DND-41 (cell line): ENCODE results near the gene NCOA4.
"Not testable (repeated sequence)": the region's sequence is repeated elsewhere in the genome, so short reads cannot be mapped to it uniquely, and the experiment has no call there.

Source experiments
- ATAC-seq: fragments of 200-7000 bp; cut with Tn5 transposase; 3 replicates; pipeline ENCODE4 v1.9.1; 2021; ENCODE audit warnings: low read depth; ENCODE audit not compliant: insufficient read depth
- DNase-seq: peaks from one replicate; pipeline ENCODE4 v3.0.0-alpha.2; 2020
- H2AFZ ChIP-seq: 2 replicates; pipeline ENCODE4 v1.6.0; 2012; ENCODE audit warnings: low read depth, low read length
- H3K27ac ChIP-seq: 2 replicates; pipeline ENCODE4 v1.5.1; 2012; ENCODE audit warnings: low read length, inconsistent platforms
- H3K27me3 ChIP-seq: fragments of 200-600 bp; sonication (generic); 2 replicates; pipeline ENCODE4 v1.6.0; 2012; ENCODE audit warnings: low read length, mild to moderate bottlenecking, inconsistent platforms; ENCODE audit not compliant: insufficient read depth, poor library complexity
- H3K36me3 ChIP-seq: 2 replicates; pipeline ENCODE4 v1.5.1; 2012; ENCODE audit warnings: low read length, inconsistent platforms; ENCODE audit not compliant: insufficient read depth
- H3K4me1 ChIP-seq: 2 replicates; pipeline ENCODE4 v1.5.1; 2012; ENCODE audit warnings: mild to moderate bottlenecking, low read length; ENCODE audit not compliant: insufficient read depth
- H3K4me2 ChIP-seq: 2 replicates; pipeline ENCODE4 v1.6.0; 2012; ENCODE audit warnings: mild to moderate bottlenecking, moderate library complexity, low read length, inconsistent platforms; ENCODE audit not compliant: insufficient read depth
- H3K4me3 ChIP-seq, 2 experiments: fragments of 200-600 bp in 1 of 2; shearing (Covaris generic) in 1 of 2; 2 replicates each; pipeline ENCODE4 v1.5.1; 2012 to 2016; ENCODE audit warnings: inconsistent platforms in 2 of 2, low read length in 2 of 2, mild to moderate bottlenecking in 2 of 2, low read depth in 1 of 2, moderate library complexity in 1 of 2
- H3K79me2 ChIP-seq: 2 replicates; pipeline ENCODE4 v1.6.0; 2012; ENCODE audit warnings: low read length, inconsistent platforms; ENCODE audit not compliant: insufficient read depth
- H3K9ac ChIP-seq: 2 replicates; pipeline ENCODE4 v1.6.0; 2012; ENCODE audit warnings: low read depth, mild to moderate bottlenecking, inconsistent platforms, low read length, moderate library complexity
- H3K9me3 ChIP-seq: 2 replicates; pipeline ENCODE4 v1.5.1; 2012; ENCODE audit warnings: low read length, moderate library complexity, mild to moderate bottlenecking, inconsistent platforms; ENCODE audit not compliant: insufficient read depth, severe bottlenecking
- H4K20me1 ChIP-seq: 2 replicates; pipeline ENCODE4 v1.6.0; 2012; ENCODE audit warnings: low read length; ENCODE audit not compliant: insufficient read depth
- CTCF ChIP-seq: IDR thresholded peaks from 2 replicates; pipeline ENCODE4 v1.5.1; 2012; ENCODE audit warnings: borderline replicate concordance, low read length, moderate library complexity, mild to moderate bottlenecking; ENCODE audit not compliant: poor library complexity, severe bottlenecking; ENCODE audit errors: extremely low read depth
- EZH2 ChIP-seq: IDR thresholded peaks from 3 replicates; pipeline ENCODE4 v1.6.1; 2012; ENCODE audit warnings: borderline replicate concordance, low read depth, mild to moderate bottlenecking, moderate library complexity, low read length, inconsistent platforms; ENCODE audit not compliant: severe bottlenecking

NCOA4 gene

DNA sequence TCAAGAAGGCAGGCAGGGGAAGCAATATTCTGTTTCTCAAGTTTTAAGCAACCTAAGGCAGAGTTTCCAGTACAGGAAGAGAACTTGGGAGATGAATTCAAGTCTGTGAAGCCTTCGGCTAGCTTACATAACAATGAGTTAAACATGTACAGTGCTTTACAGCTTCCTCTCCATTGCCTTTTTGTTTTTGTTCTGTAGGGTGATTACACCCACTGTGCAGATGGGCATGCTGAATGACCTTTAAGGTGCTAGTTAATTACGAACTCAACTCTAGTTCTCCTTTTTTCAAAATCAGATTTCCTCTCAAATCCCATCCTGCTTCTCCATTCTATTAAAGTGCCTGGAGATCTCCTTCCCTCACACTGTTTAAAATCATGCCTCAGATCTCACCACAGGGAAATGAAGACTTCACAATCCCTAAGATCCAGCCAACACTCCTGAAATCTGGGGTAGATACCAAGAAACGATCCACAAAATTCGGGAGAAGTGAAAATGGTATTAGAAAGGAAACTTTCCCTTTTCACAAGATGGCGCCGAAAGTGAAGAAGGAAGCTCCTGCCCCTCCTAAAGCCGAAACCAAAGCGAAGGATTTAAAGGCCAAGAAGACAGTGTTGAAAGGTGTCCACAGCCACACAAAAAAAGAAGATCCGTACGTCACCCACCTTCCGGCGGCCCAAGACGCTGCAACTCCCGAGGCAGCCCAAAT lies 32.5 kb upstream of the NCOA4 start:
- DNase-seq, result no peak
- ATAC-seq, result no peak
- Histone ChIP-seq H3K9me3 (no peaks in the 10 kb centered on the region), H2AFZ (no peak overlapping the region), H3K36me3 (no peaks in the 10 kb centered on the region), H3K27ac (no peak overlapping the region), H3K27me3 (no peaks in the 10 kb centered on the region), H3K4me1 (no peaks in the 10 kb centered on the region), H3K79me2 (no peaks in the 10 kb centered on the region), H3K4me3 (no peak overlapping the region), H4K20me1 (no peaks in the 10 kb centered on the region), H3K9ac (no peak overlapping the region), H3K4me2 (no peak overlapping the region)
- TF ChIP-seq EZH2 (no peak), CTCF (no peak)

- H3K9ac ChIP-seq, result no peak overlapping the region
- no peaks in the 10 kb centered on the region for H3K4me1 ChIP-seq
- ATAC-seq (no peak), DNase-seq (no peak)
- no peak overlapping the region for H3K4me2 ChIP-seq
- no peak overlapping the region for H2AFZ ChIP-seq
- H3K36me3 ChIP-seq, result no peaks in the 10 kb centered on the region
- H3K4me3 ChIP-seq, result no peak overlapping the region
- TF ChIP-seq CTCF (no peak), EZH2 (no peak)
- H4K20me1 ChIP-seq, result no peaks in the 10 kb centered on the region
- no peak overlapping the region for H3K27ac ChIP-seq
- no peaks in the 10 kb centered on the region for H3K27me3 ChIP-seq
- no peaks in the 10 kb centered on the region for H3K79me2 ChIP-seq
- no peaks in the 10 kb centered on the region for H3K9me3 ChIP-seq
Measured at GRCh38 chr10:46060706-46061105, 30.3 kb upstream of the NCOA4 start.

DNA sequence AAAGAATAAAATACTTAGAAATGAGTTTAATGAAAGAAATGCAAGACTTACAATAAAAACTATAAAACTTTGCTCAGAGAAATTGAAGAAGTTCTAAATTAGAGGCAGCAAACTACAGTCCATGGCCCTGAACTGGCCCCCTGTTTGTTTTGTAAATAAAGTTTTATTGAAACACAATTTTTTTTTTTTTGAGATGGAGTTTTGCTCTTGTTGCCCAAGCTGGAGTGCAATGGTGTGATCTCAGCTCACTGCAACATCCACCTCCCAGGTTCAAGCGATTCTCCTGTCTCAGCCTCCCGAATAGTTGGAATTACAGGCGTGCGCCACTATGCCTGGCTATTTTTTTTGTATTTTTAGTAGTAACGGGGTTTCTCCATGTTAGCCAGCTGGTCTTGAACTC lies 27.5 kb upstream of the NCOA4 start:
- ATAC-seq, H3K9me3 ChIP-seq, H3K79me2 ChIP-seq, H2AFZ ChIP-seq, H3K27ac ChIP-seq, H3K4me3 ChIP-seq, H3K36me3 ChIP-seq, H4K20me1 ChIP-seq, H3K4me2 ChIP-seq, DNase-seq, H3K9ac ChIP-seq, H3K27me3 ChIP-seq: not testable (repeated sequence)
- peaks cover 11% of the 10 kb centered on the region for H3K4me1 ChIP-seq

GRCh38 chr10:46057038-46057437 lies 26.6 kb upstream of the NCOA4 start:
- no peaks in the 10 kb centered on the region for H3K79me2 ChIP-seq
- H4K20me1 ChIP-seq, result no peaks in the 10 kb centered on the region
- H3K4me1 ChIP-seq, result peaks cover 11% of the 10 kb centered on the region
- no peak overlapping the region for H3K27ac ChIP-seq
- TF ChIP-seq CTCF, result no peak
- no peak for TF ChIP-seq EZH2
- H3K27me3 ChIP-seq, result no peaks in the 10 kb centered on the region
- H3K36me3 ChIP-seq, result no peaks in the 10 kb centered on the region
- no peak overlapping the region for H2AFZ ChIP-seq
- H3K4me3 ChIP-seq, result no peak overlapping the region
- no peaks in the 10 kb centered on the region for H3K9me3 ChIP-seq
- no peak overlapping the region for H3K4me2 ChIP-seq
- ATAC-seq (no peak), DNase-seq (no peak)
- H3K9ac ChIP-seq, result no peak overlapping the region
